T-helper 2 cell treated with Interferon-gamma antibody and Interleukin-4, amounts not matched to agents 5 μg/mL and 100 μg/mL, for 36 hours (primary cell): ENCODE results near the gene MAP4K2.

Experiments used
- DNase-seq: peaks from one replicate; pipeline ENCODE4 v3.0.0; 2021; ENCODE audit warnings: low spot score
- H3K27ac Mint-ChIP-seq: one replicate; pipeline ENCODE4 v1.8.0; 2021; ENCODE audit warnings: mild to moderate bottlenecking, mixed read lengths
- H3K27me3 Mint-ChIP-seq: one replicate; pipeline ENCODE4 v1.8.0; 2021; ENCODE audit warnings: low read depth, mixed read lengths
- H3K36me3 Mint-ChIP-seq: one replicate; pipeline ENCODE4 v1.8.0; 2021; ENCODE audit warnings: low read depth, mixed read lengths
- H3K4me1 Mint-ChIP-seq: one replicate; pipeline ENCODE4 v1.8.0; 2021; ENCODE audit warnings: low read depth, mixed read lengths
- H3K4me3 Mint-ChIP-seq: one replicate; pipeline ENCODE4 v1.8.0; 2022; ENCODE audit warnings: mild to moderate bottlenecking, moderate library complexity, mixed read lengths
- H3K9me3 Mint-ChIP-seq: one replicate; pipeline ENCODE4 v1.8.0; 2021; ENCODE audit warnings: mixed read lengths

The MAP4K2 gene

DNA sequence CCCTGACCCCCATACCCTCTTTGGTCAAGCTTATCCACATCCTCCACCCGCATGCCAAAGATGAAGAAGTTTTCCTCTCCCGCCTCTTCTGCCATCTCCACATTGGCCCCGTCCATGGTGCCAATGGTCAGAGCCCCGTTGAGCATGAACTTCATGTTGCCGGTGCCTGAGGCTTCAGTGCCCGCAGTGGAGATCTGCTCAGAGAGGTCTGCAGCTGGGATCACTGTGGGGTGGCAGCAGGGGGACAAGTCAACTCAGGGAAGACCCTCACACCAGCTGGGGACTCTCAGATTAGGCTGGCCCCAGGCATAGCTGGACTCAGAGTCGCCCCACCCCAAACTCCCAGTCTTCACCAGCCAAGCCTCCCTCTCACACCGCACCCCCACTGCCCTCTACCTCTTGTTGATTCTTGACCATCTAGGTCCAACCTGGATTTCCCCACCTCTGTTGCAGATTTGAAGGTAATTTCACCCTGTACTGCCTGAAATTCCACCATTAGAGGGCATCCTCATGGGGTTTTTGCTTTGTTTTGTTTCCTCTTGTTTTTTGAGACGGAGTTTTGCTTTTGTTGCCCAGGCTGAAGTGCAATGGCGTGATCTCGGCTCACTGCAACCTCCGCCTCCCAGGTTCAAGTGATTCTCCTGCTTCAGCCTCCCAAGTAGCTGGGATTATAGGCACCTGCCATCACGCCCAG lies 52.5 kb downstream of the MAP4K2 start:
- peak overlapping the region; percentile 67 for H3K27ac Mint-ChIP-seq

DNA sequence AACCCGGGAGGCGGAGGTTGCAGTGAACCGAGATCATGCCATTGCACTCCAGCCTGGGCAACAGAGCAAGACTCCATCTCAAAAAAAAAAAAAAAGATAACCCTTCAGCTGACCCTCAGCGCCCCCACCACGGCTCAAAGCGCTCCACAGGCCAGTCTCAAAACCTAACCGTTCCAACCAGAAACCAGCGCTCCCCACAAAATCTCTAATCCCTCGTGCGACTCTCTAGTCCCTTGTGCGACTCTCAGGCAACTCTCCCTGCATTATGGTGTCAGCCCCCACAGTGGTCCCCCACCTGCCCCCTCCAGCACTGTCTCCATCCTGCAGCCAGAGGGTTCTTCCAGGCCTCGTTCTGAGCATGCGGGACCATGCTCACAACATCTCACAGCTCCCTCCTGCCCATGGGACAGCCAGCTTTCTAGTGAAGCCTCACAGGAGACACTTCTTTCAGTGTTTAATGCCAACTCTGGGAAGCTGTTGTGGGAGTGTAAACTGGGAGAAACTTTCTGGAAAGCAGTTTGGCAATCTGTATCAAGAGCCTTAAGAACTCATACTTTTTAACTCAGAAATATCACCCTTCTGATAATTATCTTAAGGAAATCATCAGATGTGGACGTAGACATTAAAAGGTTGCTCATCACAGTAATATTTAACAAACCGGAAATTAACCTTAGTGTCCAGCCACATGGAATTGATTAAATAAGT lies 54.9 kb downstream of the MAP4K2 start:
- Mint-ChIP-seq H3K27me3 (no peaks in the 10 kb centered on the region), H3K9me3 (no peaks in the 10 kb centered on the region), H3K4me1 (peaks cover 25% of the 10 kb centered on the region), H3K36me3 (peaks cover 36% of the 10 kb centered on the region), H3K4me3 (peak overlapping the region; percentile 8), H3K27ac (peak overlapping the region; percentile 50)
- no peak for DNase-seq

More for the DNA sequence above, 52.5 kb downstream of the MAP4K2 start:
- H3K9me3 Mint-ChIP-seq, result no peaks in the 10 kb centered on the region
- H3K36me3 Mint-ChIP-seq, result peaks cover 29% of the 10 kb centered on the region
- DNase-seq, result no peak
- no peak overlapping the region for H3K4me3 Mint-ChIP-seq
- H3K4me1 Mint-ChIP-seq, result peaks cover 14% of the 10 kb centered on the region
- no peaks in the 10 kb centered on the region for H3K27me3 Mint-ChIP-seq

DNA sequence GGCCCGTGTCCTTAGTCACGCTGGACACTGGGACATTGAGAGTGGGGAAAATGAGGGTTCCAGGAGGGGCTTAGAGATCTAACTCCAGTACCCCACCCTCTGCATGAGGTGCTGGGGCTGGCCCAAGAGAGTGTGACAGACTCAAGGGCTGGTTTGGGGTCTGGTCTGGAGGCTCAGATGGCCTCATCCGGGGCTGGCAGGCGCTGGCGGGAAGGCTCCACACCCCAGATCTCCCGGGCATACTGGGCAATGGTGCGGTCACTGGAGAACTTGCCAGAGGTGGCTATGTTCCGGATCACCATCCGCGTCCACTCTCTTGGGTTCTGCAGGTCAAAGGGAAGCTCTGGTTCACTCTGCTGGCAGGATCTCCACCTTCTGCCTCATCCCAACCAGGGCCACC lies 56.5 kb downstream of the MAP4K2 start:
- Mint-ChIP-seq H3K9me3 (no peaks in the 10 kb centered on the region), H3K27ac (peak overlapping the region; percentile 99), H3K27me3 (no peaks in the 10 kb centered on the region), H3K4me3 (peak overlapping the region; percentile 40), H3K4me1 (peaks cover 29% of the 10 kb centered on the region), H3K36me3 (peaks cover 32% of the 10 kb centered on the region)
- no peak for DNase-seq

DNA sequence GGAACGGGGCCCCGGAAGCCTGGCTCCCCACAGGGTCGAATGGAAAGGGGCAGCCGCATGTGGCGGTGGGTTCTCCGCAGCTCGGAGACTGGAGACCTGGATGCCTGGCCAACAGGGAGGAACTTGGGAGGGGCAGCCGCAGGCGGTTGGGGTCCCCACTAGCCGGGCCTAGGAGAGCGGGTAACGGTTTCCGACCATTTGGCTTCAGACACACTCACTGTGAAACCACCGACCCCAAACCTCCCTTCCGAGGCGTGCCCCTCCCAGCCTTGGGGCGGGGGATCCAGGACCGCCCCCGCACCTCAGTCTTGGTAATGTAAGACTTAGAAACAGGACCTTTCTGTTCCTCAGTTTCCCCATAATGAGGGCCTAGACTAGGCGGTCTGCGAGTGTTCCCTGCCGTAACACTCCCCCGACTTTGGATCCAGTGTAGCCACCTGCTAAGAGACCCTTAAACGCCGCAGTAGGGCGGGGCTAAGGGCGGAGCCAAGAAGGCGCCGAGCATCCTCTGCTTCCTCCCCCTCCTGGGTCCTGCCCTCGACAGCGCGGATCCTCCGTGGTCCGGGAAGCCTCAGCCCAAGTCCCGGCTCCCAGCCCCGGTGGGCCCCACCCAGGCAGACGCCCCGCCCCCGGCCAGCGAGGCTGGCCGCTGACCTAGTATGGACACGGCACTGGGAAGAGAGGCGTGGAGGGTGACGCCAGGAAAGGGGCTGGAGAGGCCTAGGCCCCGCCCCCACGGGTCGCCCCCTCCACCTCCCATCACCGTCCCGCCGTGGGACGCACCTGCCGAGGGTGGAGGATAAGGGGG lies 57.3 kb downstream of the MAP4K2 start:
- Mint-ChIP-seq H3K27ac (peak overlapping the region; percentile 99), H3K4me1 (peaks cover 32% of the 10 kb centered on the region), H3K36me3 (peaks cover 32% of the 10 kb centered on the region), H3K4me3 (peak overlapping the region; percentile 94), H3K9me3 (no peaks in the 10 kb centered on the region), H3K27me3 (no peaks in the 10 kb centered on the region)
- DNase-seq, result peak; percentile 66

DNA sequence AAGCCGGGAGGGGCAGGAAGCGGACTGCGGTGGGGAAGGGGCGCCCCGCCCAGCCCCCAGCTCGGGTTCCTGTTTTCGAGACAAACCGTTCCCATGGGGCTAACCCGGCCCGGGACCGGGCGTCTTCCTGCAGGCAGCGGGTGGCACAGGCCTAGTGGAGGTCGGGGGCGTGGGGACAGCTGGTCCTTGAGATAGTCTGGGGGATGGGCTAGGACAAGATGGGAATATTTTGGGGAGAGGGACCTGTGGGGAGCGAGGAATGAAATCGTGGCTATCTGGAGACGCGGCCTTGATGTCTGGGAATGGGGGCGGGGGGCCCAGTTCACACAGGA lies 57.9 kb downstream of the MAP4K2 start:
- no peaks in the 10 kb centered on the region for H3K9me3 Mint-ChIP-seq
- H3K36me3 Mint-ChIP-seq, result peaks cover 34% of the 10 kb centered on the region
- H3K27me3 Mint-ChIP-seq, result no peaks in the 10 kb centered on the region
- DNase-seq, result peak; percentile 72
- peak overlapping the region; percentile 99 for H3K27ac Mint-ChIP-seq
- peaks cover 33% of the 10 kb centered on the region for H3K4me1 Mint-ChIP-seq
- peak overlapping the region; percentile 94 for H3K4me3 Mint-ChIP-seq

DNA sequence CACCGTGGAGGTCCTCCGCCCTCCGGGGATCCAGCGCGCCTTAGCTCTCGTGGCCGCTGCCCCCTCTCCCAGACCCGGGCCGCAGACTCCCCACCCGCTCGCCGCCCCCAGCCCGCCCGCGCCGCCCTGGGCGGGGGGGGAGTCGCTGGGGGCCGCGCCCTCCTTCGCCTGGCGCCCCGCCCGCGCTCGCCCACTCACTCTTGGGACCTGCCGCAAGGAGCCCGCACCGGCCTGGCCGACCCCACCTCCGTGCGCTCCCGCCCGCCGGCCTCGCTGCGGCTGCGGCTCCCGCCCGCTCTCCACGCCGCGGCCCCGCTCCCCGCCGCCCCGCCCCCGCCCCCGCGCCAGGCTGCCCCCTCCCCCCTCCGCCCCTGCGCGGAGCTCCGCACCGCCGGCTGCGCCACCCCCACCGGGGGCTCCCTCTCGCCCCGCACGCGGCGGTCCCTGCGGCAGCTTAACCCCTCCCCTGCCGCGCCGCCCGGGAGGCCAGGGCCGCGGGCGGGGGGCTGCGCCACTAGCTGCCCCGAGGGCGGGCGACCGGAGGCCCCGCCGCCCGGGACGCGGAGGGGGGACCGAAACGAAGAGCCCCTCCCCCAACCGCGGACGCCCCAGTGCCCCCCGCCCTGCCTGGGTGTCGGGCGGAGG lies 58.3 kb downstream of the MAP4K2 start:
- Mint-ChIP-seq H3K9me3 (no peaks in the 10 kb centered on the region), H3K4me3 (peak overlapping the region; percentile 94), H3K36me3 (peaks cover 33% of the 10 kb centered on the region), H3K27ac (peak overlapping the region; percentile 99), H3K4me1 (peaks cover 31% of the 10 kb centered on the region), H3K27me3 (no peaks in the 10 kb centered on the region)
- DNase-seq, result peak; percentile 35

DNA sequence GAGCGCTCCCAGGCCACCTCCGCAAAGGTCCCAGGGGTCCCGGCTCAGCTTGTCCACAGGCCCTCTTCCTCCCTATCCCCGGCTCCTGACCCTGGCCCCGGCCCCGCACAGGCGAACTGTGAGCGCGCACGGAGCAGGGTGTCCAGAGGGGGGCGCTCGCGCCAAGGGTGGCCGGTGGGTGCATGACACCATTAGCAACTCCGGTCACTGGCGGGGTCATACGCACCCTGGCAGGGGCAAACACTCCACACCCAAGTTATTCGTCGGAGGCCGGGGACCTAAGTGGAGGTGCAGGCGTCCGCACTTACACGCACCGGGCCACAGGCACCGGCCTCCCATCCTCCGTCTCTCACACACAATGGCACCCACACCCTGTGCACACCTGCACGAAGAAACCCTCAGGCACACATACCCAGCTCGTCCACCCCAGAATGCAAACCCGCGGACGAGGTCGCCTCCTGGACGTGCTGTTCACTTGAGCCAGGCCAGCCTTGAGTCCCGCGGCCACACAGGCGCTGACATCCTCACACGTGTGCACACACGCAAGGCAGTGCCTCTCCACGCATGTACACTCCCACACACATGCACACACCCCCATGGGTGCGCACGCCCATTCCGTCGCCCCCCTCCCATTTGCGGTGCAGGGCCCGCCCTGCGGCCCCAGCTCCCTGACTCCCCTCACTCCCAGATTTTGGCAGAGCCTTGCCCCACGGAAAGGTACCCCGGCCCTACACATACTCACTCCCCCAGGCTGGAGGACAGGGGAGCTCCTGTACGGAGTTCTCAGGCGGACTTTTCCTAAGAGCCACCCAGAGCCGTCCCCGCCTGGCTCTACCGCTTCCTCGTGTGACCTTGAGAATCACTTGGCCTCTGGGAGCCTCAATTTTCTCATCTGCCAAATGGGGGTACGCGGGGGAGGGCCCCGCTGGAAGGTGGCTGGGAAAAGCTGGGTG lies 59.1 kb downstream of the MAP4K2 start, which contains the start of gene RASGRP2:
Gene RASGRP2 (minus strand): TSS at position 552 of the 953 bp plus-strand sequence. CDS start 1,276 bp downstream, outside the sequence.
- peak; percentile 83 for DNase-seq
- Mint-ChIP-seq H3K27ac (peak within 1 kb of the TSS; percentile 93), H3K27me3 (no peaks in the 10 kb centered on the region), H3K4me1 (peaks cover 31% of the 10 kb centered on the region), H3K9me3 (no peaks in the 10 kb centered on the region), H3K36me3 (peaks cover 39% of the 10 kb centered on the region), H3K4me3 (peak within 1 kb of the TSS; percentile 93)

DNA sequence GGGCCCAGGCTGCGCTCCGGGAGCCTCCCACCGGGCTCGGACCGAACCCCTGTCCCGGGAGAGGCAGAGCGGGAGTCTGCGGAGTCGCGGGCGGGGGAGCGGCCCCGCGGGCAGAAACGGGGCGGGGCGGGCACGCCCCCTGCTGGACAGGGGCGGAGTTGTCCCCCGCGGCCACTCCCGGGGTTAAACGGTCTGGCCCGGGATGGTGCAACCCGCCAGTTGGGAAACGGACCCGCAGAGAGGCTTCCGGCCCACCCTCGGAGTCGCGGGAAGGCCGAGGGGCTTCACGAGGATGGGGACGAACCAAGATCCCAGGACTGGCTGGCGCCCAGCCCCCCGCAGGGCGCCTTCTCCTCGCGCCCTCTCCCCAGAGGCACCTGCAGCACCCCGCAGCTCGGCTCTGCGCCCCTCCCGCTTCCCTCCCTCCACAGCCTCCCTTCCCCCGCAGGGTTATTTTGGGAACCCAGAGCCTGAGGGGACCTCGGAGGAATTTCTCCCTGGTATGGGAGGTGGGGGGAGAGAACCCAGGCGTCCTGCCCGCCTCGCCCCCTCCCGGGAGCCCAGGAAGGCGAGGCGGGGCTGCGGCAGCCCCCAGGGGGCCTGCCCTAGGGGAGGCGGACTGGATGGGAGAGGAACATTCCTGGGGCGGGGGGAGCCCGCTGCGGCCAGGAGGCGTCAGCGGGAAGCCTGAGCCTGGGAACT lies 60.0 kb downstream of the MAP4K2 start:
- peaks cover 29% of the 10 kb centered on the region for H3K4me1 Mint-ChIP-seq
- H3K27me3 Mint-ChIP-seq, result no peaks in the 10 kb centered on the region
- H3K4me3 Mint-ChIP-seq, result peak overlapping the region; percentile 93
- H3K36me3 Mint-ChIP-seq, result peaks cover 36% of the 10 kb centered on the region
- no peak overlapping the region for H3K27ac Mint-ChIP-seq
- DNase-seq, result peak; percentile 77
- no peaks in the 10 kb centered on the region for H3K9me3 Mint-ChIP-seq

DNA sequence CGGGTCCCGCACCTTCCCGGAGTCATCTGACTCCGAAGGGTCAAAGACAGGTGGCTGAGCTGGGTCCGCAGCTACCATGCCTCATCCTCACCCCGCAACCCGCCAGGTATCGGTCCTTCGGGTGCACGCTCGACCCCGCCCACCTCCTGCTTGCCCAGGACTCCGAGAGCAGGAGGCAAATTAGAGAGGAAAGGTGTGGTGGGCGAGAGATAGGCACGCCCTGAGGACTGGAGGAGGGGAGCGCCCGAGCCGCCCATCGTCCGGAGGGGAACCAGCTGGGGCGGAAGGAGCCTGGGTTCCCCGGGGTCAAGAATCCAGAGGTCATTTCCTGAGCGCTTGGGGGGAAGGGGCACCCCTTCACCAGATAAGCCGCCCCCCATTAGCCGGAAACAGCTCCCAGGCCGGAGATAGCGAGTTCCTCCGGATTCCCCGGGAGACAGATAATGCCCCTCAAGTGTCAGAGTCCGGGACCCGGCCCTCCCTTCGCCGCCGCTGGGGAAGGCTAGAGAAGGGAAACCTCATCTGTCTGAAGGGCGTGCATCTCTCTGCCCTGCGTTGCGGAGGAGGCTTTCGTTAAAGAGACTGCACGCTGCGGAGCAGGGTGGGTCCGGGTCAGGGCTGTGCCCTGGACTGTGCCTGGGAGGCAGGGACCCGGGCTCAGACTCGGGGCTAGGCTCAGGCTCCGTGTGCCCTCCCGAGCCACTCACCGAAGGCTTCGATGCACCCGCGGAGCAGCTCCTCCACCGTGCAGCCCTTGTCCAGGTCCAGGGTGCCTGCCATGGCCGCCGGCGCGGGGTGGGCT lies 60.7 kb downstream of the MAP4K2 start:
- Mint-ChIP-seq H3K27ac (no peak overlapping the region), H3K36me3 (peaks cover 40% of the 10 kb centered on the region), H3K9me3 (no peaks in the 10 kb centered on the region), H3K27me3 (no peaks in the 10 kb centered on the region), H3K4me3 (peak overlapping the region; percentile 75), H3K4me1 (peaks cover 28% of the 10 kb centered on the region)
- DNase-seq, result no peak

DNA sequence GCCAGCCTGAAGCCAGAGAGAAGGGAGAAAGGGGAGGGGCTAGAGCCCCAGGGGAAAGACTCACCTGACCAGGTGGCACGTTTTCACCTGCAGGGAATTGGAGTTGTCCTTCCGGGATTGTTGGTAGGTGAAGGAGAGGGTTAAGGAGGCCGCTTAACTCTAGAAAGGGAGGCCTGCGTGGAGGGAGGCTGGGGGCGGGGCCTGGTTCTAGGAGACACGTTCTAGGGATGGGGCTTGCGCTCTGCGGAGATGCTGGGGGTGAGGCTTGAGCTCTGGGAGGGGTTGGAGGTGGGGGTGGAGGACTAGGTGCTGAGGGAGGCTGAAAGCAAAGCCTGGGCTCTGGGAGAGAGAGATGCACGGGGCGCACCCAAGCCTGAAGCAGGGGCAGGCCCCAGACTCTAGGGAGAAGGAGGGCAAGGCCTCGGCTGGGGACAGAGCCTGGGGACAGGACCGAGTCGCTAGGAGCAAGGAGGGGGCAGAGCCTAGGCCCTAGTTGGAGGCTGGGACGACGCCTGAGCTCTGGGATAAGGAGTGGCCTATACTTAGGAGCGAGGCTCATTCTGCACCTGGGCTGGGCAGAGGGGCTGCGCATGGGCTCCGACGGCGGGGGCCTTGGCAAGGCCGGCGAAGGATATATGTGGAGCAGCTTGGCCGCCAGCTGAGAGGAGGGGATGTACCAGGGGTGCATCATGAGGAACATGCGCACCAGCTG lies 61.5 kb downstream of the MAP4K2 start:
- Mint-ChIP-seq H3K4me1 (peaks cover 28% of the 10 kb centered on the region), H3K27ac (no peak overlapping the region), H3K27me3 (no peaks in the 10 kb centered on the region), H3K36me3 (peaks cover 45% of the 10 kb centered on the region), H3K4me3 (peak overlapping the region; percentile 75), H3K9me3 (no peaks in the 10 kb centered on the region)
- no peak for DNase-seq

DNA sequence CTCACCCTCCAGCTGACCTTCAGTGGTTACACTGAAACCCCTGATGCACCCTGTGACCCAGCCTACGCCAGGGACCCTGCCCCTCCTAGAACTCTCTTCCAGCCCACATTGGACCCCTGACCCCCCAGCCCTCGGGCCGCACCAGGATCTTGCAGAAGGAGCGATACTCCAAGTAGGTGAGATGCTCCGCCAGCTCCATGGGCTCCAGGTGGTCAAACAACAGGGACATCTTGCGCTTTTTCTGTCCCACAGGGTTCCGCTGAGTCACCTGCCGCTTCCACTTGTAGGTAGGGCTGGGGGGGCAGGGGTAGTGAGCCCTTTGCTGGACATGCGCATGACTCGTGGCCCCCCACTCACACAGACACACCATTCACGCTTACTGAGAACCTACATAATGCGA lies 63.1 kb downstream of the MAP4K2 start:
- Mint-ChIP-seq H3K4me1 (peaks cover 23% of the 10 kb centered on the region), H3K36me3 (peaks cover 59% of the 10 kb centered on the region), H3K27me3 (no peaks in the 10 kb centered on the region), H3K9me3 (no peaks in the 10 kb centered on the region), H3K27ac (no peak overlapping the region), H3K4me3 (no peak overlapping the region)
- no peak for DNase-seq
